Activated CD4-positive, alpha-beta memory T cell treated with anti-CD3 and anti-CD28 coated beads for 36 hours (primary cell): ENCODE measurements around the gene ZFAND4. TPM values are rescaled to one million over a fixed set of nuclear protein-coding genes. Genes with fewer than 3 reads are reported as not detected.
A peak's percentile ranks its signal among the peaks of the same experiment; 100 is the strongest.
"Not testable (repeated sequence)": the region's sequence is repeated elsewhere in the genome, so short reads cannot be mapped to it uniquely, and the experiment has no call there.

Experiments used
- CTCF ChIA-PET: fragments of 350-600 bp; sonication (Branson Sonifier 250); formaldehyde crosslinking; loops from one replicate; lab custom pipeline; 2021; ENCODE audit warnings: antibody characterized with exemption, inconsistent platforms; lab: Charles Lee
- POLR2A ChIA-PET: fragments of 350-600 bp; sonication (Branson Sonifier 250); formaldehyde crosslinking; loops from one replicate; lab custom pipeline; 2021; ENCODE audit warnings: antibody characterized with exemption; lab: Charles Lee
- DNase-seq: peaks from one replicate; pipeline ENCODE4 v3.0.0-alpha.2; 2020
- H3K27ac Mint-ChIP-seq: one replicate; pipeline ENCODE4 v1.8.0; 2021; ENCODE audit warnings: mixed read lengths
- H3K27me3 Mint-ChIP-seq: one replicate; pipeline ENCODE4 v1.8.0; 2021; ENCODE audit warnings: mixed read lengths
- H3K36me3 Mint-ChIP-seq: one replicate; pipeline ENCODE4 v1.8.0; 2021; ENCODE audit warnings: mixed read lengths
- H3K4me1 Mint-ChIP-seq: one replicate; pipeline ENCODE4 v1.8.0; 2021; ENCODE audit warnings: low read depth, mixed read lengths
- H3K4me3 Mint-ChIP-seq: one replicate; pipeline ENCODE4 v1.8.0; 2021; ENCODE audit warnings: mild to moderate bottlenecking, mixed read lengths
- H3K9me3 Mint-ChIP-seq: one replicate; pipeline ENCODE4 v1.8.0; 2021; ENCODE audit warnings: mixed read lengths
- intact Hi-C: fragments of 100-400 bp; cut with micrococcal nuclease; formaldehyde crosslinking; loops from one replicate; pipeline ENCODE4 v1.15.1; 2023
- total RNA-seq, 2 experiments: library from RNA; stranded (reverse); gene quantifications; one replicate each; pipeline ENCODE4 v1.2.3, GENCODE V29; 2021

The ZFAND4 gene
- total RNA-seq, 2 experiments from 2014 or later = 9.6 to 11.9 TPM

- Mint-ChIP-seq H3K27me3 (no peaks in the 10 kb centered on the region), H3K9me3 (no peaks in the 10 kb centered on the region), H3K4me1 (no peaks in the 10 kb centered on the region), H3K4me3 (no peak overlapping the region), H3K27ac (no peak overlapping the region), H3K36me3 (peaks cover 21% of the 10 kb centered on the region)
- DNase-seq = no peak
- intact Hi-C loops = no loop called here
- CTCF ChIA-PET = no interaction called here
- POLR2A ChIA-PET = no interaction called here
Measured at GRCh38 chr10:45627412-45628048, 45.0 kb downstream of the ZFAND4 start.

GRCh38 chr10:45625879-45626278 is 46.7 kb downstream of the ZFAND4 start:
- CTCF ChIA-PET = no interaction called here
- Mint-ChIP-seq H3K9me3 (no peaks in the 10 kb centered on the region), H3K27ac (no peak overlapping the region), H3K4me1 (no peaks in the 10 kb centered on the region), H3K27me3 (no peaks in the 10 kb centered on the region), H3K36me3 (peaks cover 22% of the 10 kb centered on the region), H3K4me3 (no peak overlapping the region)
- DNase-seq = no peak
- intact Hi-C loops = no loop called here
- POLR2A ChIA-PET = no interaction called here

- POLR2A ChIA-PET = no interaction called here
- intact Hi-C loops = no loop called here
- H3K4me3 Mint-ChIP-seq = no peak overlapping the region
- no peak overlapping the region for H3K27ac Mint-ChIP-seq
- no peaks in the 10 kb centered on the region for H3K27me3 Mint-ChIP-seq
- CTCF ChIA-PET = no interaction called here
- no peaks in the 10 kb centered on the region for H3K9me3 Mint-ChIP-seq
- no peaks in the 10 kb centered on the region for H3K4me1 Mint-ChIP-seq
- no peak for DNase-seq
- peaks cover 22% of the 10 kb centered on the region for H3K36me3 Mint-ChIP-seq
Measured at GRCh38 chr10:45624724-45625123, 47.8 kb downstream of the ZFAND4 start.

- POLR2A ChIA-PET = no interaction called here
Measured at GRCh38 chr10:45614869-45615268, 57.7 kb downstream of the ZFAND4 start.

GRCh38 chr10:45612741-45613140 is 59.8 kb downstream of the ZFAND4 start:
- no peak overlapping the region for H3K4me3 Mint-ChIP-seq
- DNase-seq = no peak
- H3K9me3 Mint-ChIP-seq = no peaks in the 10 kb centered on the region

More at GRCh38 chr10:45614869-45615268, 57.7 kb downstream of the ZFAND4 start:
- Mint-ChIP-seq H3K27me3 (no peaks in the 10 kb centered on the region), H3K4me1 (no peaks in the 10 kb centered on the region), H3K36me3 (peaks cover 19% of the 10 kb centered on the region), H3K4me3 (no peak overlapping the region), H3K27ac (no peak overlapping the region), H3K9me3 (no peaks in the 10 kb centered on the region)
- CTCF ChIA-PET = no interaction called here
- intact Hi-C loops = no loop called here
- DNase-seq = no peak

GRCh38 chr10:45608052-45608451 is 64.5 kb downstream of the ZFAND4 start:
- no peaks in the 10 kb centered on the region for H3K4me1 Mint-ChIP-seq
- intact Hi-C loops = no loop called here
- POLR2A ChIA-PET = no interaction called here
- H3K4me3 Mint-ChIP-seq = no peak overlapping the region
- H3K36me3 Mint-ChIP-seq = peaks cover 19% of the 10 kb centered on the region
- CTCF ChIA-PET = no interaction called here
- no peaks in the 10 kb centered on the region for H3K9me3 Mint-ChIP-seq
- H3K27me3 Mint-ChIP-seq = no peaks in the 10 kb centered on the region
- DNase-seq = no peak
- no peak overlapping the region for H3K27ac Mint-ChIP-seq

More at GRCh38 chr10:45612741-45613140, 59.8 kb downstream of the ZFAND4 start:
- H3K27ac Mint-ChIP-seq = no peak overlapping the region
- POLR2A ChIA-PET = no interaction called here
- peaks cover 19% of the 10 kb centered on the region for H3K36me3 Mint-ChIP-seq
- intact Hi-C loops = no loop called here
- H3K4me1 Mint-ChIP-seq = no peaks in the 10 kb centered on the region
- CTCF ChIA-PET = no interaction called here
- no peaks in the 10 kb centered on the region for H3K27me3 Mint-ChIP-seq

- POLR2A ChIA-PET = no interaction called here
- Mint-ChIP-seq H3K4me1 (no peaks in the 10 kb centered on the region), H3K27ac (no peak overlapping the region), H3K36me3 (peaks cover 13% of the 10 kb centered on the region), H3K27me3 (no peaks in the 10 kb centered on the region), H3K9me3 (no peaks in the 10 kb centered on the region), H3K4me3 (no peak overlapping the region)
- intact Hi-C loops = no loop called here
- CTCF ChIA-PET = no interaction called here
- no peak for DNase-seq
Measured at GRCh38 chr10:45607276-45607675, 65.3 kb downstream of the ZFAND4 start.

GRCh38 chr10:45602836-45603235 is 69.7 kb downstream of the ZFAND4 start:
- intact Hi-C loops = no loop called here
- H3K36me3 Mint-ChIP-seq = no peaks in the 10 kb centered on the region
- CTCF ChIA-PET = no interaction called here
- no peaks in the 10 kb centered on the region for H3K9me3 Mint-ChIP-seq
- H3K4me3 Mint-ChIP-seq = no peak overlapping the region
- H3K27ac Mint-ChIP-seq = no peak overlapping the region
- no peak for DNase-seq
- POLR2A ChIA-PET = no interaction called here
- peaks cover 11% of the 10 kb centered on the region for H3K27me3 Mint-ChIP-seq
- no peaks in the 10 kb centered on the region for H3K4me1 Mint-ChIP-seq

GRCh38 chr10:45602082-45602730 is 70.4 kb downstream of the ZFAND4 start:
- ChIA-PET CTCF (no interaction called here), POLR2A (no interaction called here)
- intact Hi-C loops = no loop called here
- Mint-ChIP-seq H3K27me3 (peaks cover 11% of the 10 kb centered on the region), H3K9me3 (no peaks in the 10 kb centered on the region), H3K4me3 (no peak overlapping the region), H3K27ac (no peak overlapping the region), H3K4me1 (no peaks in the 10 kb centered on the region), H3K36me3 (no peaks in the 10 kb centered on the region)
- no peak for DNase-seq

- POLR2A ChIA-PET, H3K36me3 Mint-ChIP-seq, H3K9me3 Mint-ChIP-seq, H3K4me1 Mint-ChIP-seq, intact Hi-C loops, CTCF ChIA-PET, H3K4me3 Mint-ChIP-seq, DNase-seq, H3K27ac Mint-ChIP-seq: not testable (repeated sequence)
- H3K27me3 Mint-ChIP-seq = peaks cover 11% of the 10 kb centered on the region
Measured at GRCh38 chr10:45601254-45601930, 71.2 kb downstream of the ZFAND4 start.

GRCh38 chr10:45600337-45601253 is 72.0 kb downstream of the ZFAND4 start:
- Mint-ChIP-seq H3K27me3 (peaks cover 11% of the 10 kb centered on the region), H3K4me3 (peak overlapping the region; percentile 14)
- H3K9me3 Mint-ChIP-seq, H3K4me1 Mint-ChIP-seq, CTCF ChIA-PET, POLR2A ChIA-PET, H3K36me3 Mint-ChIP-seq, H3K27ac Mint-ChIP-seq, DNase-seq, intact Hi-C loops: not testable (repeated sequence)

- intact Hi-C loops = loop anchor here (10.0 kb wide), 1 partner anchor 595 kb away; the partner anchor contains the start of gene ZNF22
- H3K36me3 Mint-ChIP-seq = no peaks in the 10 kb centered on the region
- peaks cover 13% of the 10 kb centered on the region for H3K27me3 Mint-ChIP-seq
- POLR2A ChIA-PET = no interaction called here
- H3K27ac Mint-ChIP-seq = no peak overlapping the region
- CTCF ChIA-PET = no interaction called here
- DNase-seq = no peak
- no peaks in the 10 kb centered on the region for H3K9me3 Mint-ChIP-seq
- peaks cover 5% of the 10 kb centered on the region for H3K4me1 Mint-ChIP-seq
- no peak overlapping the region for H3K4me3 Mint-ChIP-seq
Measured at GRCh38 chr10:45599646-45600045, 72.9 kb downstream of the ZFAND4 start.
